Esophagus muscularis mucosa (tissue), 3 donors: ENCODE data around the gene HDAC1.

Source experiments
- CTCF ChIP-seq, 3 experiments: fragments of 200-600 bp in 2 of 3; fragments of 450-650 bp in 1 of 3; sonication (generic) in 2 of 3; IDR thresholded peaks; one replicate each; pipeline ENCODE4 v1.5.1; 2017 to 2019; ENCODE audit warnings: antibody characterized with exemption in 3 of 3, mild to moderate bottlenecking in 2 of 3, moderate library complexity in 1 of 3
- EP300 ChIP-seq: sonication (generic); formaldehyde crosslinking; IDR thresholded peaks from one replicate; pipeline ENCODE4 v1.6.1; 2017; ENCODE audit warnings: antibody characterized with exemption

DNA sequence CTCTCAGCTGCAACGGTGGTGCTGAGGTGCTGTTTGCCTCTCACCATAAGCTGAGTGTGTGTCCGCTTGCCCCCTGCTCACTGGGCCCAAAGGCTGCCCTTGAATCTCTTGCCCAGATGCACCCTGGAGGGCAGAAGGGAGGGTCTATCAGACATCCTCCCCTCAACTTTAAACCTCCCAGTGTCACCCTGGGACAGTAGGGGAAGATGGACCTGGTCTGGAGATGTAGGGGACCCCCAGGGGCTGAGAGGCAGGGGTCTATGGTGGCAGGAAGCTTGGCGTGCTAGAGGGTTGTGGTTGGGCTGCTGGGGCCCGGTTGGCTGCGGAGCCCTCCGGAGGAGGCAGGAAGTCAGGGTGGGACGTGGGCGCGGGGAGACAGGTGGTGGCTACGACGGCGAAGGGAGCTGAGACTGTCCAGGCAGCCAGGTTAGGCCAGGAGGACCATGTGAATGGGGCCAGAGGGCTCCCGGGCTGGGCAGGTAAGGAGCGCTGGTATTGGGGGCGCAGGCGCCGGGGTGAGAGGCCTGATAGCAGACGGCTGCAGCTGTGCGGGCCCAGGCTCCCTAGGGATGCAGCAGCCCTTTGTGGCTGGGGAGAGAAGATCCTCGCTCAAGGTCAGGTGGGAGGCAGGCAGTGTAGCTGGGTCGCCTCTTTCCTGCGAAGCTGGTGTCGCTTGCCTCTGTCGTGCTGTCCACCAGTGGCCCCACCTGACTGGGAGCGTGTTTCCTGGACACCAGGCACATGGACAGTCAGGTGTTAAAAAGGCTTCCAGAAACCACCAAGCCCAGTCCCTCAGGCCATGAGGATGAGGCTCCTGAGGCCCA lies 40.8 kb upstream of the HDAC1 start, which contains the start of gene LCK:
- TF ChIP-seq CTCF (IDR thresholded peaks at IDR 0.05): no peak
- no peak for TF ChIP-seq EP300
